ENCODE measurements around the gene ELANE. TPM values are rescaled to one million over a fixed set of nuclear protein-coding genes. Genes with fewer than 3 reads are reported as not detected.
A peak's percentile ranks its signal among the peaks of the same experiment; 100 is the strongest.

Gene ELANE
- total RNA-seq, 2 experiments from 2014 or later, result not detected

GRCh38 chr19:862581-863314 lies 10.6 kb downstream of the ELANE start:
- Histone ChIP-seq H3K9me3 (ENCODE audit: low read length) (no peaks in the 10 kb centered on the region), H3K27ac (ENCODE audit: low read depth, low read length, poor library complexity, severe bottlenecking) (peak overlapping the region; percentile 50), H4K20me1 (ENCODE audit: insufficient read depth, low read length) (no peaks in the 10 kb centered on the region), H3K4me2 (ENCODE audit: low read length) (peak overlapping the region; percentile 83), H2AFZ (ENCODE audit: low read length) (peak overlapping the region; percentile 38; the same call in 1 of the 2 replicates), H3K4me1 (ENCODE audit: insufficient read depth, low read length, poor library complexity, severe bottlenecking) (peaks cover 31% of the 10 kb centered on the region), H3K79me2 (ENCODE audit: insufficient read depth, low read depth, low read length) (no peaks in the 10 kb centered on the region), H3K36me3 (ENCODE audit: insufficient read depth, low read length) (no peaks in the 10 kb centered on the region), H3K4me3 (ENCODE audit: low read depth, low read length, poor library complexity, severe bottlenecking) (peak overlapping the region; percentile 59), H3K9me2 (ENCODE audit: insufficient read depth, low read length) (no peaks in the 10 kb centered on the region)
- BruUV-seq (replicated peaks), result no TSS peak
- POLR2A ChIA-PET, result interaction anchor here (0.5 kb wide), 1 partner anchor 103 kb away, joined by 5 read pairs; no protein-coding TSS in a partner anchor
- TF ChIP-seq EZH2phosphoT487 (IDR thresholded peaks at IDR 0.05; ENCODE audit: borderline replicate concordance, low read depth, low read length) (no peak), CTCF (conservative IDR thresholded peaks at IDR 0.05; ENCODE audit: low read length) (no peak)
- peak; percentile 89 for DNase-seq (ENCODE audit: low spot score)
- CTCF ChIA-PET (ENCODE audit: unreplicated experiment), result interaction anchor here (0.9 kb wide), 1 partner anchor 60 kb away, joined by 3 read pairs; no protein-coding TSS in a partner anchor
- intact Hi-C loops (cut with micrococcal nuclease; ENCODE audit: unreplicated experiment), result loop anchor here (1.0 to 2.0 kb wide), 6 partner anchors 31 to 312 kb away; partner anchors contain the start of genes KISS1R, MED16, RNU6-9 and SBNO2

GRCh38 chr19:863315-863620 lies 11.2 kb downstream of the ELANE start:
- Histone ChIP-seq H3K4me1 (ENCODE audit: insufficient read depth, low read length, poor library complexity, severe bottlenecking) (peaks cover 31% of the 10 kb centered on the region), H2AFZ (ENCODE audit: low read length) (peak overlapping the region; percentile 4; the same call in 1 of the 2 replicates), H3K79me2 (ENCODE audit: insufficient read depth, low read depth, low read length) (no peaks in the 10 kb centered on the region), H3K9me3 (ENCODE audit: low read length) (no peaks in the 10 kb centered on the region), H3K9me2 (ENCODE audit: insufficient read depth, low read length) (no peaks in the 10 kb centered on the region), H4K20me1 (ENCODE audit: insufficient read depth, low read length) (no peaks in the 10 kb centered on the region), H3K4me2 (ENCODE audit: low read length) (peak overlapping the region; percentile 83), H3K27ac (ENCODE audit: low read depth, low read length, poor library complexity, severe bottlenecking) (peak overlapping the region; percentile 48), H3K4me3 (ENCODE audit: low read depth, low read length, poor library complexity, severe bottlenecking) (peak overlapping the region; percentile 59), H3K36me3 (ENCODE audit: insufficient read depth, low read length) (no peaks in the 10 kb centered on the region)
- no peak for DNase-seq (ENCODE audit: low spot score)
- TF ChIP-seq EZH2phosphoT487 (IDR thresholded peaks at IDR 0.05; ENCODE audit: borderline replicate concordance, low read depth, low read length) (no peak), CTCF (conservative IDR thresholded peaks at IDR 0.05; ENCODE audit: low read length) (no peak)
- BruUV-seq (replicated peaks), result no TSS peak
- ChIA-PET CTCF (ENCODE audit: unreplicated experiment) (interaction anchor here (0.9 kb wide), 1 partner anchor 60 kb away, joined by 3 read pairs; no protein-coding TSS in a partner anchor), POLR2A (no interaction called here)
- intact Hi-C loops (cut with micrococcal nuclease; ENCODE audit: unreplicated experiment), result loop anchor here (2.0 kb wide), 2 partner anchors 92 to 122 kb away; partner anchors contain the start of gene WDR18

DNA sequence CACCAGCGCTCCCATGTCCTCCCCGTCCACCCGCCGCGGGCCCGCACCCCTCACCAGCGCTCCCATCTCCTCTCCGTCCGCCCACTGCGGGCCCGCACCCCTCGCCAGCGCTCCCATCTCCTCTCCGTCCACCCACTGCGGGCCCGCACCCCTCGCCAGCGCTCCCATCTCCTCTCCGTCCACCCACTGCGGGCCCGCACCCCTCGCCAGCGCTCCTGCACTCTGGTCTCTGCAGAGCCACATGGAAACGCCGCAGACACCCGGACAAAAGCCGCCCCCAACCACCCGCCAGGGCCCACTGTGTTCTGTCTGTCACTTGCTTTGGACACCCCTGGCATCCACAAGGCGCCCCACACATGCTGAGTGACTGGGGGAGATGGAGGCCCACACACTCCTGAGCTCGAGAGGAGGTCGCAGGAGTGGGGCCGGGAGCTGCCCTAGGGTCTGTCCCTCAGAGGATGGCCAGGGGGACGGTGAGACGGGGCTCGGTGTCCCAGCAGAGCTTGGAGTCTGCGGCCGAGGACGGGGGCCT lies 14.7 kb downstream of the ELANE start:
- Histone ChIP-seq H3K4me3 (ENCODE audit: low read depth, low read length, poor library complexity, severe bottlenecking) (no peak overlapping the region), H4K20me1 (ENCODE audit: insufficient read depth, low read length) (no peaks in the 10 kb centered on the region), H3K36me3 (ENCODE audit: insufficient read depth, low read length) (peaks cover 20% of the 10 kb centered on the region; the same call in 1 of the 2 replicates), H3K27ac (ENCODE audit: low read depth, low read length, poor library complexity, severe bottlenecking) (no peak overlapping the region), H2AFZ (ENCODE audit: low read length) (no peak overlapping the region), H3K9me2 (ENCODE audit: insufficient read depth, low read length) (no peaks in the 10 kb centered on the region), H3K9me3 (ENCODE audit: low read length) (no peaks in the 10 kb centered on the region), H3K4me2 (ENCODE audit: low read length) (no peak overlapping the region), H3K79me2 (ENCODE audit: insufficient read depth, low read depth, low read length) (no peaks in the 10 kb centered on the region), H3K4me1 (ENCODE audit: insufficient read depth, low read length, poor library complexity, severe bottlenecking) (peaks cover 29% of the 10 kb centered on the region)
- ChIA-PET CTCF (ENCODE audit: unreplicated experiment) (no interaction called here), POLR2A (interaction anchor here (0.6 kb wide), 1 partner anchor 166 kb away, joined by 3 read pairs; no protein-coding TSS in a partner anchor)
- DNase-seq (ENCODE audit: low spot score), result no peak
- intact Hi-C loops (cut with micrococcal nuclease; ENCODE audit: unreplicated experiment), result no loop called here
- TF ChIP-seq EZH2phosphoT487 (IDR thresholded peaks at IDR 0.05; ENCODE audit: borderline replicate concordance, low read depth, low read length) (no peak), CTCF (conservative IDR thresholded peaks at IDR 0.05; ENCODE audit: low read length) (no peak)
- BruUV-seq (replicated peaks), result no TSS peak

Data from OCI-LY7 (cell line).